Right lobe of liver (tissue), 4 donors: ENCODE data around the gene AMT.

ENCODE experiments used
- CTCF ChIP-seq, 4 donors: fragments of 200-600 bp in 3 of 4; fragments of 450-650 bp in 1 of 4; IDR thresholded peaks; one replicate each; pipeline versions ENCODE4 v1.5.1 to v1.8.0; 2016 to 2022; ENCODE audit warnings: antibody characterized with exemption in 4 of 4, mild to moderate bottlenecking in 2 of 4
- POLR2A ChIP-seq: fragments of 450-650 bp; IDR thresholded peaks from one replicate; pipeline ENCODE4 v1.6.1; 2017; ENCODE audit warnings: antibody characterized with exemption, mild to moderate bottlenecking
- donor health status: DM: no; HTN: no; CAD: no.
- donor health status: DM: no; HTN: no; CAD: no.
- donor health status: DM: no; HTN: yes; CAD: no.

DNA sequence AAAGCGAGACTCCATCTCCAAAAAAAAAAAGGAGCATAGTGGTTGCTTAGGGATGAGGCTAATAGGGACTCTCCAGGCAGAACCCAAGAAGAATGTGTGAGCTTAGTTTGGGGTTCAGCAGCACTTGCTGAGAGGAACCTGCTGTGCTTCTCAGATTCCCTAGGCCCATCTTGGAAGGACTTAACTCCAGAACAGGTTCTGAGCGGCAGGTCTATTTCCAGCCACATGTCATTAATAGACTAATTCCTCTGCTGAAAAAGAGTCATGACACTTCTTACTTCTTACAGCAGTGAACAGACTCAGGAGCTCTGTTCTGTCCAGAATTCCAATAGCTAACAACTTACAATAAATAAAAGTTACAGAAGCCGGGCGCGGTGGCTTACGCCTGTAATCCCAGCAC, 33.0 kb downstream of the AMT start:
- TF ChIP-seq CTCF (IDR thresholded peaks at IDR 0.05) (no peak), POLR2A (no peak)
